K562 (cell line): Measurements from ENCODE around the gene RBPJL. TPM values are rescaled to one million over a fixed set of nuclear protein-coding genes. Genes with fewer than 3 reads are reported as not detected.

ENCODE experiments used
- ATAC-seq: fragments of 200-7000 bp; cut with Tn5 transposase; 3 replicates; pipeline ENCODE4 v1.9.1; 2020; ENCODE audit warnings: moderate library complexity
- BruUV-seq: library from RNA; stranded (reverse); fragments of 400-500 nt; replicated peaks from 2 replicates; lab custom pipeline; 2021; lab: Mats Ljungman, UMichigan
- CTCF ChIA-PET: fragments of 300-600 bp; formaldehyde crosslinking; extraction: SDS; loops from one replicate; lab custom pipeline; 2021; ENCODE audit warnings: low intra/inter-chr PET ratio; lab: Yijun Ruan, JAX
- POLR2A ChIA-PET: fragments of 300-600, 350-650 bp; sonication (Branson Sonifier 250); formaldehyde crosslinking; extraction: SDS; loops from one replicate; lab custom pipeline; 2021; ENCODE audit warnings: antibody characterized with exemption, inconsistent platforms; lab: Yijun Ruan, JAX
- DNase-seq, 4 experiments: peaks; one replicate each; pipeline versions ENCODE4 v3.0.0 to v3.0.0-alpha.2; 2011 to 2018; ENCODE audit warnings: low spot score in 3 of 4, mixed read lengths in 3 of 4; ENCODE audit errors: extremely low read depth in 1 of 4
- FAIRE-seq: peaks from 2 replicates; lab custom pipeline; 2011; peaks lifted over from hg19 to GRCh38; lab: Jason Lieb, UNC
- H2AFZ ChIP-seq: 2 replicates; pipeline ENCODE4 v1.6.0; 2011; ENCODE audit warnings: low read depth, low read length, control low read depth, inconsistent platforms
- H3K27ac ChIP-seq: fragments of 200-600 bp; 3 replicates; pipeline ENCODE4 v1.8.0; 2011; ENCODE audit warnings: low read depth, mild to moderate bottlenecking, control low read depth, inconsistent platforms, low read length, moderate library complexity, mixed read lengths; ENCODE audit errors: extremely low read depth
- H3K27me3 ChIP-seq, 2 experiments: fragments of 300-600 bp in 1 of 2; 2 replicates in 1 of 2; 3 replicates in 1 of 2; pipeline versions ENCODE4 v1.6.0 to v1.8.0; 2011; ENCODE audit warnings: inconsistent platforms in 2 of 2, low read length in 2 of 2, mild to moderate bottlenecking in 1 of 2, mixed read lengths in 1 of 2, moderate library complexity in 1 of 2; ENCODE audit not compliant: control insufficient read depth in 2 of 2, insufficient read depth in 2 of 2
- H3K36me3 ChIP-seq: fragments of 300-600 bp; 3 replicates; pipeline ENCODE4 v1.8.0; 2011; ENCODE audit warnings: mild to moderate bottlenecking, low read length, inconsistent platforms; ENCODE audit not compliant: control insufficient read depth, insufficient read depth
- H3K4me1 ChIP-seq, 2 experiments: fragments of 200-600 bp in 1 of 2; replicated peaks in 1 of 2; 2 replicates in 1 of 2; 3 replicates in 1 of 2; pipeline versions ENCODE4 v1.5.1 to v1.8.0; 2011; ENCODE audit warnings: inconsistent platforms in 2 of 2, low read length in 2 of 2, mild to moderate bottlenecking in 1 of 2, mixed read lengths in 1 of 2, moderate library complexity in 1 of 2; ENCODE audit not compliant: control insufficient read depth in 2 of 2, insufficient read depth in 2 of 2
- H3K4me2 ChIP-seq: 2 replicates; pipeline ENCODE4 v1.6.1; 2011; ENCODE audit warnings: low read length, control low read depth, inconsistent platforms, mixed read lengths; ENCODE audit not compliant: insufficient read depth
- H3K4me3 ChIP-seq: fragments of 200-600 bp; sonication (generic), shearing (Covaris generic); 2 replicates; pipeline ENCODE4 v1.5.1; 2016; ENCODE audit warnings: control low read depth, inconsistent platforms
- H3K79me2 ChIP-seq: fragments of 200-600 bp; 3 replicates; pipeline ENCODE4 v1.8.0; 2011; ENCODE audit warnings: low read length, inconsistent platforms; ENCODE audit not compliant: control insufficient read depth, insufficient read depth
- H3K9ac ChIP-seq, 2 experiments: 2 replicates each; pipeline versions ENCODE4 v1.6.0 to v1.6.1; 2011; ENCODE audit warnings: low read depth in 2 of 2, low read length in 2 of 2, control low read depth in 1 of 2, inconsistent platforms in 1 of 2, mild to moderate bottlenecking in 1 of 2, mixed read lengths in 1 of 2; ENCODE audit not compliant: insufficient read depth in 1 of 2
- H3K9me1 ChIP-seq: one replicate; pipeline ENCODE4 v1.6.0; 2011; ENCODE audit warnings: inconsistent platforms, mild to moderate bottlenecking, low read length, moderate library complexity; ENCODE audit not compliant: control insufficient read depth, insufficient read depth
- H3K9me3 ChIP-seq: replicated peaks from 2 replicates; pipeline ENCODE4 v1.5.1; 2011; ENCODE audit warnings: low read depth, low read length, inconsistent platforms; ENCODE audit not compliant: control insufficient read depth, insufficient read depth
- H4K20me1 ChIP-seq: replicated peaks from 2 replicates; pipeline ENCODE4 v1.6.1; 2011; ENCODE audit warnings: low read length, inconsistent platforms, mixed read lengths; ENCODE audit not compliant: control insufficient read depth, insufficient read depth
- ASH1L ChIP-seq: fragments of 450-650 bp; IDR thresholded peaks from 2 replicates; pipeline ENCODE4 v1.6.1; 2018; ENCODE audit warnings: borderline replicate concordance, mild to moderate bottlenecking, low read depth; ENCODE audit not compliant: partially characterized antibody
- CCAR2 ChIP-seq: fragments of 200-400 bp; formaldehyde crosslinking; IDR thresholded peaks from 2 replicates; pipeline ENCODE4 v1.6.1; 2017; ENCODE audit warnings: mild to moderate bottlenecking, low read depth, low read length
- HOXB6 ChIP-seq: fragments of 250-450 bp; sonication (Bioruptor Pico); IDR thresholded peaks from 2 replicates; pipeline ENCODE4 v1.5.1; 2022; ENCODE audit warnings: mild to moderate bottlenecking, borderline replicate concordance
- IRF2 ChIP-seq: sonication (generic); formaldehyde crosslinking; IDR thresholded peaks from 2 replicates; pipeline ENCODE4 v1.8.1; 2022; ENCODE audit warnings: mild to moderate bottlenecking, missing genetic modification reagents
- MEF2A ChIP-seq: IDR thresholded peaks from 2 replicates; pipeline ENCODE4 v1.6.1; 2011; ENCODE audit warnings: low read depth, mild to moderate bottlenecking, low read length, moderate library complexity; ENCODE audit not compliant: control insufficient read depth
- MEF2D ChIP-seq: conservative IDR thresholded peaks from 2 replicates; pipeline ENCODE4 v1.6.1; 2016; ENCODE audit warnings: low read depth, missing genetic modification characterization, missing compliant biosample characterization
- NELFE ChIP-seq: IDR thresholded peaks from 2 replicates; pipeline ENCODE4 v1.6.1; 2011; ENCODE audit warnings: mild to moderate bottlenecking; ENCODE audit not compliant: insufficient read depth, insufficient read length
- NONO ChIP-seq, 2 experiments: fragments of 200-400 bp in 1 of 2; fragments of 450-650 bp in 1 of 2; formaldehyde crosslinking in 1 of 2; IDR thresholded peaks; 2 replicates each; pipeline ENCODE4 v1.6.1; 2017; ENCODE audit warnings: low read depth in 2 of 2, mild to moderate bottlenecking in 2 of 2, moderate library complexity in 2 of 2, low read length in 1 of 2
- NUFIP1 ChIP-seq: fragments of 450-650 bp; IDR thresholded peaks from 2 replicates; pipeline ENCODE4 v1.6.1; 2018; ENCODE audit not compliant: partially characterized antibody
- POLR2A ChIP-seq: fragments of 450-650 bp; conservative IDR thresholded peaks from 2 replicates; pipeline ENCODE4 v1.6.1; 2016
- TCF7L2 ChIP-seq: fragments of 150-350 bp; IDR thresholded peaks from 2 replicates; pipeline ENCODE4 v1.6.1; 2016; ENCODE audit warnings: low read depth, mild to moderate bottlenecking, low read length, moderate library complexity
- THRA ChIP-seq: fragments of 450-650 bp; IDR thresholded peaks from 2 replicates; pipeline ENCODE4 v1.6.1; 2017; ENCODE audit warnings: mild to moderate bottlenecking, moderate library complexity
- USF2 ChIP-seq: sonication (generic); formaldehyde crosslinking; IDR thresholded peaks from 2 replicates; pipeline ENCODE4 v1.5.0; 2020; ENCODE audit warnings: missing genetic modification reagents
- XRCC3 ChIP-seq: fragments of 450-650 bp; IDR thresholded peaks from 2 replicates; pipeline ENCODE4 v1.6.1; 2017; ENCODE audit warnings: mild to moderate bottlenecking, moderate library complexity
- ZFX ChIP-seq: sonication (generic); formaldehyde crosslinking; IDR thresholded peaks from 2 replicates; pipeline ENCODE4 v1.8.0; 2022; ENCODE audit warnings: mild to moderate bottlenecking, missing genetic modification reagents, moderate library complexity
- ZNF324 ChIP-seq: fragments of 250-450 bp; sonication (Bioruptor Pico); IDR thresholded peaks from 2 replicates; pipeline ENCODE4 v1.4.0; 2020; ENCODE audit warnings: mild to moderate bottlenecking
- ZNF655 ChIP-seq: fragments of 250-450 bp; sonication (Bioruptor Pico); IDR thresholded peaks from 2 replicates; pipeline ENCODE4 v1.5.0; 2021
- WGBS: fragments of 100-300 bp; shearing (Covaris generic); methylation state at CpG from one replicate; pipeline ENCODE4 v1.1.6; 2016; ENCODE audit warnings: low coverage, mixed read lengths; ENCODE audit not compliant: insufficient coverage; ENCODE audit errors: missing lambda C conversion rate; 5-methylcytosine and 5-hydroxymethylcytosine counted together
- in situ Hi-C: fragments of 300-500 bp; cut with MboI; formaldehyde crosslinking; loops from 4 replicates; pipeline ENCODE4 v1.15.0; 2018; ENCODE audit warnings: inconsistent platforms, mixed read lengths
- intact Hi-C: fragments of 100-400 bp; cut with micrococcal nuclease; formaldehyde crosslinking; loops from 2 replicates; pipeline ENCODE4 v1.14.2; 2022
- polyA plus RNA-seq, 8 experiments: library from polyadenylated mRNA; depleted of rRNA in 4 of 8; stranded (reverse) in 5 of 8; unstranded in 3 of 8; fragments of >200 nt; fragmentation: Nextera tagmentation in 2 of 8; fragmentation: Illumina TruSeq in 1 of 8; extraction: Ambion mirVana in 2 of 8; extraction: Trizol in 1 of 8; gene quantifications; 2 replicates each; pipeline versions ENCODE4 v1.2.1 to v1.2.3, GENCODE V29; 2011 to 2014; ENCODE audit warnings: inconsistent platforms in 1 of 8, missing spikeins in 1 of 8
- total RNA-seq, 7 experiments: library from RNA; depleted of rRNA in 6 of 7; stranded (reverse); fragments of >200 nt in 6 of 7; fragmentation: Illumina TruSeq in 2 of 7; extraction: Trizol in 2 of 7; gene quantifications; 2 replicates each; pipeline versions ENCODE4 v1.2.1 to v1.2.3, GENCODE V29; 2011 to 2021; ENCODE audit warnings: low replicate concordance in 1 of 7
- TF ChIP-seq, protein P1 (sequence below): sonication (generic); formaldehyde crosslinking; IDR thresholded peaks from 2 replicates; pipeline ENCODE4 v1.8.1; 2023; ENCODE audit warnings: mild to moderate bottlenecking, missing genetic modification reagents

Gene RBPJL
- total and polyA plus RNA-seq, 9 of the 15 experiments (the other 6 are each of a cell fraction or from before 2014, with no cell fraction given) = not detected

DNA sequence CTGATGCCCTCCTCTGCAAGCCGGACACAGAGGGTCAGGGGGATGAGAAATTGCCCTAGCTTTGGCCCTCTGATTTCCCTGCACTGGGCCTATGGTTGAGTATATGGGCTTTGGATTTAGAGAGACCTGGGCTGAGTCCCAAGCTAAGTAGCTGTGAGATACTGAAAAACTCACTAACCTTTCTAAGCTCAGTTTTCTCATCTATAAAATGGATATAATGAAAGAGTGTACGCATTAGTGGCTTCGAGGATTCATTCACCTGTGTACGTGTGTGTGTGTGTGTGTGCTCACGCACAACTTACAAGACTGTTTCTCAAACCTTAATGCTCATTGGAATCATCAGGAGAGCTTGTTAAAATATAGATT is 12.7 kb upstream of the RBPJL start (continued):
- TF ChIP-seq TCF7L2 (no peak), MEF2A (no peak), IRF2 (CRISPR knock-in tag) (no peak), ZFX (CRISPR knock-in tag) (no peak), NUFIP1 (no peak)

- in situ Hi-C loops (no loop called here), intact Hi-C loops (loop anchor here (5.0 kb wide), 1 partner anchor 57 kb away; no protein-coding TSS in a partner anchor)
- DNase-seq (no peak), ATAC-seq (no peak), FAIRE-seq (no peak)
- Histone ChIP-seq H3K27ac (no peak overlapping the region), H3K27me3 (peaks cover 13 to 46% of the 10 kb centered on the region in 2 experiments; a peak in 4 of 5 replicates), H3K4me1 (peaks cover 10 to 19% of the 10 kb centered on the region in 2 experiments; a peak in 4 of 5 replicates), H3K9ac (no peak overlapping the region), H2AFZ (no peak overlapping the region), H3K36me3 (no peaks in the 10 kb centered on the region), H3K4me3 (no peak overlapping the region), H3K9me3 (peaks cover 3% of the 10 kb centered on the region; the same call in 1 of the 2 replicates), H3K79me2 (no peaks in the 10 kb centered on the region), H4K20me1 (peaks cover 5% of the 10 kb centered on the region; the same call in 1 of the 2 replicates), H3K4me2 (no peak overlapping the region), H3K9me1 (no peaks in the 10 kb centered on the region)
- CTCF ChIA-PET = no interaction called here
- POLR2A ChIA-PET = interaction anchor here (0.6 to 1.8 kb wide), 4 partner anchors 9 to 1799 kb away, joined by 3 to 10 read pairs (median 3); no protein-coding TSS in a partner anchor
- WGBS = 0% methylated on average over 1 of the region's 1 CpG
- BruUV-seq = no TSS peak
- TF ChIP-seq USF2 (CRISPR knock-in tag) (no peak), THRA (no peak), POLR2A (no peak), CCAR2 (no peak), MEF2D (no peak), XRCC3 (no peak), ZNF655 (CRISPR knock-in tag) (no peak), ASH1L (no peak), NONO (IDR thresholded peaks at IDR 0.05; ENCODE audit: low read depth in 2 of 2, low read length in 1 of 2) (no peak), NELFE (no peak), HOXB6 (no peak), ZNF324 (CRISPR knock-in tag) (no peak)
- TF ChIP-seq, protein P1, sequence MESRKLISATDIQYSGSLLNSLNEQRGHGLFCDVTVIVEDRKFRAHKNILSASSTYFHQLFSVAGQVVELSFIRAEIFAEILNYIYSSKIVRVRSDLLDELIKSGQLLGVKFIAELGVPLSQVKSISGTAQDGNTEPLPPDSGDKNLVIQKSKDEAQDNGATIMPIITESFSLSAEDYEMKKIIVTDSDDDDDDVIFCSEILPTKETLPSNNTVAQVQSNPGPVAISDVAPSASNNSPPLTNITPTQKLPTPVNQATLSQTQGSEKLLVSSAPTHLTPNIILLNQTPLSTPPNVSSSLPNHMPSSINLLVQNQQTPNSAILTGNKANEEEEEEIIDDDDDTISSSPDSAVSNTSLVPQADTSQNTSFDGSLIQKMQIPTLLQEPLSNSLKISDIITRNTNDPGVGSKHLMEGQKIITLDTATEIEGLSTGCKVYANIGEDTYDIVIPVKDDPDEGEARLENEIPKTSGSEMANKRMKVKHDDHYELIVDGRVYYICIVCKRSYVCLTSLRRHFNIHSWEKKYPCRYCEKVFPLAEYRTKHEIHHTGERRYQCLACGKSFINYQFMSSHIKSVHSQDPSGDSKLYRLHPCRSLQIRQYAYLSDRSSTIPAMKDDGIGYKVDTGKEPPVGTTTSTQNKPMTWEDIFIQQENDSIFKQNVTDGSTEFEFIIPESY (CRISPR knock-in tag) = no peak
These were observed 12.0 kb upstream of the RBPJL start for GRCh38 chr20:45294659-45295058.
